Testis (tissue), 2 donors: ENCODE data around the gene CDKAL1.

Experiments
- CTCF ChIP-seq, 3 experiments: fragments of 450-650 bp in 2 of 3; fragments of 200-600 bp in 1 of 3; sonication (generic) in 1 of 3; IDR thresholded peaks; one replicate each; pipeline ENCODE4 v1.5.1; 2016 to 2019; ENCODE audit warnings: antibody characterized with exemption in 3 of 3, mild to moderate bottlenecking in 2 of 3, moderate library complexity in 1 of 3
- POLR2A ChIP-seq: fragments of 450-650 bp; IDR thresholded peaks from one replicate; pipeline ENCODE4 v1.6.1; 2017; ENCODE audit warnings: antibody characterized with exemption, mild to moderate bottlenecking, moderate library complexity

- no peak for TF ChIP-seq CTCF (IDR thresholded peaks at IDR 0.05)
- TF ChIP-seq POLR2A, result no peak
Observed at GRCh38 chr6:20806669-20807068, 272.4 kb downstream of the CDKAL1 start.
